ENCODE data around the gene ERBB2. TPM values are rescaled to one million over a fixed set of nuclear protein-coding genes. Genes with fewer than 3 reads are reported as not detected.
"Not testable (repeated sequence)": the region's sequence is repeated elsewhere in the genome, so short reads cannot be mapped to it uniquely, and the experiment has no call there.

Gene ERBB2
- total RNA-seq, 1 experiment from 2014 or later = 43.3 TPM

GRCh38 chr17:39678340-39679116 is 21.3 kb upstream of the ERBB2 start:
- no peak for DNase-seq (ENCODE audit: low spot score)

GRCh38 chr17:39679521-39680192 is 20.2 kb upstream of the ERBB2 start:
- no peak for DNase-seq (ENCODE audit: low spot score)

- DNase-seq (ENCODE audit: low spot score) = no peak
These were observed 16.4 kb upstream of the ERBB2 start for GRCh38 chr17:39683295-39683939.

GRCh38 chr17:39684369-39685192 is 15.3 kb upstream of the ERBB2 start:
- no peak for DNase-seq (ENCODE audit: low spot score)

- no peak for DNase-seq (ENCODE audit: low spot score)
These were observed 12.7 kb upstream of the ERBB2 start for GRCh38 chr17:39687101-39687545.

GRCh38 chr17:39687546-39688474 is 12.1 kb upstream of the ERBB2 start, which contains the start of gene PGAP3:
Gene PGAP3 (minus strand): TSS chr17:39688057. CDS start chr17:39688014, 43 bp downstream.
- DNase-seq (ENCODE audit: low spot score) = peak; percentile 93

- no peak for DNase-seq (ENCODE audit: low spot score)
These were observed 11.4 kb upstream of the ERBB2 start for GRCh38 chr17:39688475-39688835.

- DNase-seq (ENCODE audit: low spot score) = no peak
These were observed 10.9 kb upstream of the ERBB2 start for GRCh38 chr17:39688945-39689344.

GRCh38 chr17:39694593-39694992 is 5.3 kb upstream of the ERBB2 start:
- no peak for DNase-seq (ENCODE audit: low spot score)

- DNase-seq (ENCODE audit: low spot score) = no peak
These were observed 4.8 kb upstream of the ERBB2 start for GRCh38 chr17:39695089-39695474.

GRCh38 chr17:39696731-39697130 is 3.1 kb upstream of the ERBB2 start:
- no peak for DNase-seq (ENCODE audit: low spot score)

GRCh38 chr17:39697961-39698360 is 1.9 kb upstream of the ERBB2 start:
- DNase-seq (ENCODE audit: low spot score) = no peak

GRCh38 chr17:39699157-39699817 is 577 bp upstream of the ERBB2 start:
- DNase-seq (ENCODE audit: low spot score) = not testable (repeated sequence)

GRCh38 chr17:39700148-39700987 is 504 bp downstream of the ERBB2 start:
- no peak for DNase-seq (ENCODE audit: low spot score)

- DNase-seq (ENCODE audit: low spot score) = no peak
These were observed 1.3 kb downstream of the ERBB2 start for GRCh38 chr17:39701012-39701783.

GRCh38 chr17:39701784-39702422 is 2.0 kb downstream of the ERBB2 start:
- no peak for DNase-seq (ENCODE audit: low spot score)

GRCh38 chr17:39702901-39703893 is 3.3 kb downstream of the ERBB2 start:
- DNase-seq (ENCODE audit: low spot score) = no peak

All from A172 (cell line).